ENCODE measurements around the gene CRISP1. TPM values are rescaled to one million over a fixed set of nuclear protein-coding genes. Genes with fewer than 3 reads are reported as not detected.

CRISP1 gene
- total and polyA plus RNA-seq, 9 of the 15 experiments (the other 6 are each of a cell fraction or from before 2014, with no cell fraction given) = not detected

DNA sequence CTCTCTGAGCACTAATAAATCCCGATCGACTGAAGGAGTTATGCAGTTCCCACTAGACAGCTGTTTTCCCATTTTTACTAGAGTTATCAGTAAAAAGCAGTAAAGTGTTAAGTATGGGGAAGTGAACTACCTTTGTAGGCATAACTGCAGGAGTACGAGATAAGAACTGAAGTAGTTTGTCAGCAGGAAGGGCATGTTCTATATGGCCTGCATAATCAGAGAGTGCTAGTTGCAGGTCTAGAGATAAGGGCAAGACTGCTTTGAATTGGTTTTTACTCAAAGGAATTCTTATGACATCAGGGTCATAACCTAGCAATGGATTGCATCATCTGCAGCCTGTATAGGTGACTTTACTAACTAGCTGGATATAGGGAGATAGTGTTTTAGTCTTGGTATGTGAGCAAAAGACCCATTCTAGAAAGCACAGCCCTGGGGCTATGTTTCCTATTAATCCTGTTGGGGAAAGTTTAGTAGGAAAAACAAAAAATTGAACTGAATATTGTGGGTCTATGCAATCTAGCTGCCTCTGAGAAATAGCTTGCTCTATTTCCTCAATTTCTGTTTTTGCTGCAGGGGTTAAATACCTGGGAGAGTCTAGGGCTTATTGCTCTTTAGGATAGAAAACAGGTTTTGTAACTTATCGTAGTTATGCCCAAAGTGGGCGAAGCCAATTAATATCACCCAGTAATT lies 22.6 kb upstream of the CRISP1 start (continued):
- TF ChIP-seq SREBF1 (IDR thresholded peaks at IDR 0.05; ENCODE audit: borderline replicate concordance, low read depth, low read length) (no peak), POLR2AphosphoS2 (IDR thresholded peaks at IDR 0.05; ENCODE audit: low read length) (no peak), ETV6 (IDR thresholded peaks at IDR 0.05; ENCODE audit: borderline replicate concordance in 1 of 2, low read depth in 2 of 2, low read length in 1 of 2) (peak in 1 of 2 experiments; percentile 75; a peak in 1 of 4 replicates), ETV6 (CRISPR knock-in tag; IDR thresholded peaks at IDR 0.05; ENCODE audit: borderline replicate concordance) (no peak), ZBTB26 (CRISPR knock-in tag; IDR thresholded peaks at IDR 0.05) (no peak), SMAD1 (IDR thresholded peaks at IDR 0.05; ENCODE audit: low read depth, low read length, partially characterized antibody) (no peak), SAFB (IDR thresholded peaks at IDR 0.05; ENCODE audit: borderline replicate concordance, low read depth, low read length) (no peak), LEF1 (IDR thresholded peaks at IDR 0.05) (peak; percentile 97), SNIP1 (IDR thresholded peaks at IDR 0.05; ENCODE audit: low read depth) (no peak), PPARD (CRISPR knock-in tag; IDR thresholded peaks at IDR 0.05) (no peak), SIRT6 (IDR thresholded peaks at IDR 0.05; ENCODE audit: low read depth, low read length) (no peak), TGIF2 (CRISPR knock-in tag; IDR thresholded peaks at IDR 0.05) (no peak), MXI1 (IDR thresholded peaks at IDR 0.05; ENCODE audit: low read depth, low read length) (no peak), KAT7 (CRISPR knock-in tag; IDR thresholded peaks at IDR 0.05; ENCODE audit: borderline replicate concordance) (no peak), ZNF121 (CRISPR knock-in tag; conservative IDR thresholded peaks at IDR 0.05) (no peak), ZNF197 (CRISPR knock-in tag; IDR thresholded peaks at IDR 0.05; ENCODE audit: low read depth) (peak; percentile 89), FOS (IDR thresholded peaks at IDR 0.05; ENCODE audit: extremely low read depth, insufficient read length) (no peak), BACH1 (tag; IDR thresholded peaks at IDR 0.05) (no peak), KLF6 (CRISPR knock-in tag; IDR thresholded peaks at IDR 0.05; ENCODE audit: borderline replicate concordance) (peak; percentile 80; the same call in 1 of the 2 replicates)
- TF ChIP-seq, protein P1, sequence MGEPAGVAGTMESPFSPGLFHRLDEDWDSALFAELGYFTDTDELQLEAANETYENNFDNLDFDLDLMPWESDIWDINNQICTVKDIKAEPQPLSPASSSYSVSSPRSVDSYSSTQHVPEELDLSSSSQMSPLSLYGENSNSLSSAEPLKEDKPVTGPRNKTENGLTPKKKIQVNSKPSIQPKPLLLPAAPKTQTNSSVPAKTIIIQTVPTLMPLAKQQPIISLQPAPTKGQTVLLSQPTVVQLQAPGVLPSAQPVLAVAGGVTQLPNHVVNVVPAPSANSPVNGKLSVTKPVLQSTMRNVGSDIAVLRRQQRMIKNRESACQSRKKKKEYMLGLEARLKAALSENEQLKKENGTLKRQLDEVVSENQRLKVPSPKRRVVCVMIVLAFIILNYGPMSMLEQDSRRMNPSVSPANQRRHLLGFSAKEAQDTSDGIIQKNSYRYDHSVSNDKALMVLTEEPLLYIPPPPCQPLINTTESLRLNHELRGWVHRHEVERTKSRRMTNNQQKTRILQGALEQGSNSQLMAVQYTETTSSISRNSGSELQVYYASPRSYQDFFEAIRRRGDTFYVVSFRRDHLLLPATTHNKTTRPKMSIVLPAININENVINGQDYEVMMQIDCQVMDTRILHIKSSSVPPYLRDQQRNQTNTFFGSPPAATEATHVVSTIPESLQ (CRISPR knock-in tag; IDR thresholded peaks at IDR 0.05) = no peak
- TF ChIP-seq, protein P2, sequence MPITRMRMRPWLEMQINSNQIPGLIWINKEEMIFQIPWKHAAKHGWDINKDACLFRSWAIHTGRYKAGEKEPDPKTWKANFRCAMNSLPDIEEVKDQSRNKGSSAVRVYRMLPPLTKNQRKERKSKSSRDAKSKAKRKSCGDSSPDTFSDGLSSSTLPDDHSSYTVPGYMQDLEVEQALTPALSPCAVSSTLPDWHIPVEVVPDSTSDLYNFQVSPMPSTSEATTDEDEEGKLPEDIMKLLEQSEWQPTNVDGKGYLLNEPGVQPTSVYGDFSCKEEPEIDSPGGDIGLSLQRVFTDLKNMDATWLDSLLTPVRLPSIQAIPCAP (CRISPR knock-in tag; IDR thresholded peaks at IDR 0.05; ENCODE audit: borderline replicate concordance) = no peak
- TF ChIP-seq, protein P3, sequence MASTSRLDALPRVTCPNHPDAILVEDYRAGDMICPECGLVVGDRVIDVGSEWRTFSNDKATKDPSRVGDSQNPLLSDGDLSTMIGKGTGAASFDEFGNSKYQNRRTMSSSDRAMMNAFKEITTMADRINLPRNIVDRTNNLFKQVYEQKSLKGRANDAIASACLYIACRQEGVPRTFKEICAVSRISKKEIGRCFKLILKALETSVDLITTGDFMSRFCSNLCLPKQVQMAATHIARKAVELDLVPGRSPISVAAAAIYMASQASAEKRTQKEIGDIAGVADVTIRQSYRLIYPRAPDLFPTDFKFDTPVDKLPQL (IDR thresholded peaks at IDR 0.05; ENCODE audit: extremely low read depth, insufficient read length) = no peak

Data from K562 (cell line).